C4-2B (cell line): ENCODE data around the gene LRRC71.

ENCODE experiments used
- CTCF ChIP-seq: fragments of 450-650 bp; conservative IDR thresholded peaks from 2 replicates; pipeline ENCODE4 v1.5.1; 2017; ENCODE audit warnings: mild to moderate bottlenecking
- ZFX ChIP-seq: fragments of 450-650 bp; IDR thresholded peaks from 2 replicates; pipeline ENCODE4 v1.6.1; 2017

GRCh38 chr1:156928043-156928602 lies 7.7 kb downstream of the LRRC71 start:
- TF ChIP-seq CTCF = no peak; the same call in 1 of the 2 replicates
- TF ChIP-seq ZFX = no peak
